Erythroblast (primary cell): ENCODE measurements around the gene TOMM34.

Experiments used
- GATA1 ChIP-seq: IDR thresholded peaks from 2 replicates; pipeline ENCODE4 v1.6.1; 2011; ENCODE audit warnings: low read depth, mild to moderate bottlenecking, control low read depth, low read length, moderate library complexity
- POLR2A ChIP-seq: IDR thresholded peaks from 2 replicates; pipeline ENCODE4 v1.6.1; 2011; ENCODE audit warnings: mild to moderate bottlenecking, low read length

DNA sequence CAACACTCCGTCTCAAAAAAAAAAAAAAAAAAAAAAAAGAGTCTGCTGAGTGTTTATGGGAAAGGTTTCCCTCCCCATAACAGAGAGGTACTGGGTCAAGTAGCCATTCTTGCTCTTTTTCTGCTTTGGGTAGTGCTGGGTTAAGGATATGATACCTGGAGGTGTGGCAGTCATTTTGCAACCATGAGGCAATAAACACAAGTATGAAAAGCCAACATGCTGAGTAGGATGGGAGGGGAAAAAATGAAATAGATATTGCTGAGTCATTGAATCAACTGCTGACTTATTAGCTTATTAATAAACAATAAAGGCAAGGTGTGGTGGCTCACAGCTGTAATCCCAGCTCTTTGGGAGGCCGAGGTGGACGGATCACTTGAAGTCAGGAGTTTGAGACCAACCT, 2.3 kb upstream of the TOMM34 start:
- TF ChIP-seq POLR2A (no peak), GATA1 (no peak)
